NCI-H446 treated with DMSO at 0.1 percent for 48 hours (cell line): ENCODE data around the gene TBC1D3C.
"Not testable (repeated sequence)": the region's sequence is repeated elsewhere in the genome, so short reads cannot be mapped to it uniquely, and the experiment has no call there.

Experiments used
- DNase-seq: peaks from one replicate; lab custom pipeline; 2025; lab: John Stamatoyannopoulos, UW

The TBC1D3C gene

GRCh38 chr17:38068534-38068933 lies at the start of gene TBC1D3C:
TSS of gene TBC1D3C (minus strand) at chr17:38068634. CDS start at chr17:38067066, 1,568 bp downstream.
- not testable (repeated sequence) for DNase-seq

GRCh38 chr17:38099262-38099661 lies 30.8 kb upstream of the TBC1D3C start:
- not testable (repeated sequence) for DNase-seq

GRCh38 chr17:38094059-38094694 lies 25.7 kb upstream of the TBC1D3C start:
- DNase-seq, result not testable (repeated sequence)

GRCh38 chr17:38088120-38088519 lies 19.7 kb upstream of the TBC1D3C start:
- not testable (repeated sequence) for DNase-seq

GRCh38 chr17:38087344-38087743 lies 18.9 kb upstream of the TBC1D3C start:
- not testable (repeated sequence) for DNase-seq
